ENCODE data around the gene NOVA1.

- TF ChIP-seq CTCF (IDR thresholded peaks at IDR 0.05 in 2 of 3, conservative IDR thresholded peaks at IDR 0.05 in 1 of 3; ENCODE audit: borderline replicate concordance in 1 of 3, insufficient read depth in 1 of 3, low read depth in 2 of 3, low read length in 2 of 3): no peak
- TF ChIP-seq POLR2A (IDR thresholded peaks at IDR 0.05; ENCODE audit: borderline replicate concordance, extremely low read depth, insufficient read depth, insufficient read length): no peak
- TF ChIP-seq YY1 (IDR thresholded peaks at IDR 0.05; ENCODE audit: extremely low read depth, insufficient replicate concordance, low read depth, low read length): no peak
- TF ChIP-seq EZH2 (IDR thresholded peaks at IDR 0.05): no peak
These were observed 4.5 kb downstream of the NOVA1 start for GRCh38 chr14:26593357-26593756.

All from HCT116 (cell line).